K562 (cell line): ENCODE data around the gene OLFML2A. TPM values are rescaled to one million over a fixed set of nuclear protein-coding genes. Genes with fewer than 3 reads are reported as not detected.

Experiments used
- ATF3 ChIP-seq, 2 experiments: fragments of 450-650 bp in 1 of 2; sonication (generic) in 1 of 2; formaldehyde crosslinking in 1 of 2; IDR thresholded peaks in 1 of 2; conservative IDR thresholded peaks in 1 of 2; 2 replicates each; pipeline versions ENCODE4 v1.6.1 to v1.8.1; 2016 to 2023; ENCODE audit warnings: mild to moderate bottlenecking in 2 of 2, moderate library complexity in 2 of 2, inconsistent platforms in 1 of 2, missing genetic modification reagents in 1 of 2
- BRF2 ChIP-seq: IDR thresholded peaks from 3 replicates; pipeline ENCODE4 v1.6.1; 2011; ENCODE audit warnings: borderline replicate concordance, mild to moderate bottlenecking; ENCODE audit not compliant: insufficient read length, insufficient read depth
- CHD7 ChIP-seq: fragments of 200-600 bp; sonication (generic); IDR thresholded peaks from one replicate; pipeline ENCODE4 v1.6.1; 2012; ENCODE audit warnings: mild to moderate bottlenecking, low read depth, low read length, inconsistent platforms
- GTF2A2 ChIP-seq: IDR thresholded peaks from 2 replicates; pipeline ENCODE4 v1.6.1; 2016; ENCODE audit warnings: mild to moderate bottlenecking, missing genetic modification characterization, missing compliant biosample characterization
- NELFE ChIP-seq: IDR thresholded peaks from 2 replicates; pipeline ENCODE4 v1.6.1; 2011; ENCODE audit warnings: mild to moderate bottlenecking; ENCODE audit not compliant: insufficient read depth, insufficient read length
- NR1H2 ChIP-seq: sonication (generic); formaldehyde crosslinking; IDR thresholded peaks from 2 replicates; pipeline ENCODE4 v1.4.0; 2020; ENCODE audit warnings: mild to moderate bottlenecking, missing genetic modification reagents
- PCBP1 ChIP-seq: fragments of 200-400 bp; formaldehyde crosslinking; IDR thresholded peaks from 2 replicates; pipeline ENCODE4 v1.6.1; 2018; ENCODE audit warnings: mild to moderate bottlenecking, low read depth, low read length; ENCODE audit not compliant: poor library complexity, severe bottlenecking
- PHB ChIP-seq: fragments of 250-450 bp; sonication (Bioruptor Pico); IDR thresholded peaks from 2 replicates; pipeline ENCODE4 v1.5.0; 2021
- YY1 ChIP-seq, 3 experiments: IDR thresholded peaks; 2 replicates each; pipeline ENCODE4 v1.6.1; 2011; ENCODE audit warnings: low read length in 2 of 3, mild to moderate bottlenecking in 2 of 3, moderate library complexity in 2 of 3, borderline replicate concordance in 1 of 3, control low read depth in 1 of 3, low read depth in 1 of 3; ENCODE audit not compliant: insufficient read depth in 3 of 3, insufficient replicate concordance in 2 of 3, control insufficient read depth in 1 of 3, insufficient read length in 1 of 3; ENCODE audit errors: extremely low read depth in 1 of 3
- ZNF253 ChIP-seq: fragments of 250-450 bp; sonication (Bioruptor Pico); conservative IDR thresholded peaks from 2 replicates; pipeline ENCODE4 v1.6.1; 2021; ENCODE audit warnings: mild to moderate bottlenecking
- ZNF75A ChIP-seq: fragments of 450-650 bp; formaldehyde crosslinking; IDR thresholded peaks from 2 replicates; pipeline ENCODE4 v1.4.0; 2020; ENCODE audit warnings: mild to moderate bottlenecking
- polyA plus RNA-seq, 8 experiments: library from polyadenylated mRNA; depleted of rRNA in 4 of 8; stranded (reverse) in 5 of 8; unstranded in 3 of 8; fragments of >200 nt; fragmentation: Nextera tagmentation in 2 of 8; fragmentation: Illumina TruSeq in 1 of 8; extraction: Ambion mirVana in 2 of 8; extraction: Trizol in 1 of 8; gene quantifications; 2 replicates each; pipeline versions ENCODE4 v1.2.1 to v1.2.3, GENCODE V29; 2011 to 2014; ENCODE audit warnings: inconsistent platforms in 1 of 8, missing spikeins in 1 of 8
- total RNA-seq, 7 experiments: library from RNA; depleted of rRNA in 6 of 7; stranded (reverse); fragments of >200 nt in 6 of 7; fragmentation: Illumina TruSeq in 2 of 7; extraction: Trizol in 2 of 7; gene quantifications; 2 replicates each; pipeline versions ENCODE4 v1.2.1 to v1.2.3, GENCODE V29; 2011 to 2021; ENCODE audit warnings: low replicate concordance in 1 of 7

Gene OLFML2A
- total and polyA plus RNA-seq, 9 of the 15 experiments (the other 6 are each of a cell fraction or from before 2014, with no cell fraction given) = 0.16 TPM; not detected in 8

- TF ChIP-seq CHD7 (no peak), BRF2 (no peak), NELFE (no peak), PHB (no peak), ATF3 (IDR thresholded peaks at IDR 0.05) (no peak), ATF3 (CRISPR knock-in tag; conservative IDR thresholded peaks at IDR 0.05) (no peak), PCBP1 (peak; percentile 88), ZNF253 (CRISPR knock-in tag) (no peak), NR1H2 (CRISPR knock-in tag) (0 out of 2 replicates have a peak, but pooled peaks have one; percentile 70), YY1 (IDR thresholded peaks at IDR 0.05; ENCODE audit: borderline replicate concordance in 1 of 3, control insufficient read depth in 1 of 3, extremely low read depth in 1 of 3, insufficient read depth in 3 of 3, insufficient read length in 1 of 3, insufficient replicate concordance in 2 of 3, low read depth in 1 of 3, low read length in 2 of 3) (peak in 2 of 3 experiments; percentile 63 to 75), GTF2A2 (no peak), ZNF75A (CRISPR knock-in tag) (0 out of 2 replicates have a peak, but pooled peaks have one; percentile 15)
Measured at GRCh38 chr9:124852829-124853531, 76.0 kb downstream of the OLFML2A start, which contains the start of gene WDR38 (continued).
